Measurements from ENCODE around the gene MLF2.

Gene MLF2

DNA sequence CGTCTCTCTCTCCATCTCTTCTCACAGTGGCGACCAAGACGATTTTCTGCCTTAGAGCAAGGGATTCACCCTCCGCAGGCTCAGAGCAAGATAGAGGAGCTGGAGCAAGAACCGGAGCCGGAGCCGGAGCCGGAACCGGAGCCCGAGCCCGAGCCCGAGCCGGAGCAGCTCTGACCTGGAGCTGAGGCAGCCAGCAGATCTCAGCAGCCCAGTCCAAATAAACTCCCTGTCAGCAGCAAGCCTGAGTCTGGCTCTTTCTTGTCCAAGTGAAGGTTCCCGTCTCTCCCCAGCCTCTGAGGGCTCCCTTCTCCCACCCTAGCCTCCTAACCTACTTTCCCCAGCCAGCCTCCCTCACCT, 25.3 kb upstream of the MLF2 start:
- DNase-seq, result no peak

DNA sequence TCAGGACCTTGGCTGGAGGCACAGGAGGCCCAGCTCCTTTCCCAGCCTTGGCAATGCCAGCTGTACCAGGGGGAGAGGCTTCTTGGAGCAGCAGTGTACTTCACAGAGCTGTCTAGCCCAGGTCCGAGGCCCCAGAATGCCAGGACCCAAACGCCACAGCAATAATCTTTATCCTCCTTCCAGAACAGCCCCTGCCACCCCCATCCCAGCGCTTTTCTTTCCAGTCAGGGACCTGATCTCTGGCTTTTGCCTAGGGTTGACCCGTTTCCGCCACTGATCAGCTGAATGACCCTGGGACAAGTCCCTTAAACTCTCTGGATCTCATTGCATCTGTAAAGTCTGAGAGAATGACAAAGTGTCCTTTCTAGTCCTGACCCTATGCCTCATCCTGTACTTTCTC, 24.4 kb upstream of the MLF2 start:
- no peak for DNase-seq

DNA sequence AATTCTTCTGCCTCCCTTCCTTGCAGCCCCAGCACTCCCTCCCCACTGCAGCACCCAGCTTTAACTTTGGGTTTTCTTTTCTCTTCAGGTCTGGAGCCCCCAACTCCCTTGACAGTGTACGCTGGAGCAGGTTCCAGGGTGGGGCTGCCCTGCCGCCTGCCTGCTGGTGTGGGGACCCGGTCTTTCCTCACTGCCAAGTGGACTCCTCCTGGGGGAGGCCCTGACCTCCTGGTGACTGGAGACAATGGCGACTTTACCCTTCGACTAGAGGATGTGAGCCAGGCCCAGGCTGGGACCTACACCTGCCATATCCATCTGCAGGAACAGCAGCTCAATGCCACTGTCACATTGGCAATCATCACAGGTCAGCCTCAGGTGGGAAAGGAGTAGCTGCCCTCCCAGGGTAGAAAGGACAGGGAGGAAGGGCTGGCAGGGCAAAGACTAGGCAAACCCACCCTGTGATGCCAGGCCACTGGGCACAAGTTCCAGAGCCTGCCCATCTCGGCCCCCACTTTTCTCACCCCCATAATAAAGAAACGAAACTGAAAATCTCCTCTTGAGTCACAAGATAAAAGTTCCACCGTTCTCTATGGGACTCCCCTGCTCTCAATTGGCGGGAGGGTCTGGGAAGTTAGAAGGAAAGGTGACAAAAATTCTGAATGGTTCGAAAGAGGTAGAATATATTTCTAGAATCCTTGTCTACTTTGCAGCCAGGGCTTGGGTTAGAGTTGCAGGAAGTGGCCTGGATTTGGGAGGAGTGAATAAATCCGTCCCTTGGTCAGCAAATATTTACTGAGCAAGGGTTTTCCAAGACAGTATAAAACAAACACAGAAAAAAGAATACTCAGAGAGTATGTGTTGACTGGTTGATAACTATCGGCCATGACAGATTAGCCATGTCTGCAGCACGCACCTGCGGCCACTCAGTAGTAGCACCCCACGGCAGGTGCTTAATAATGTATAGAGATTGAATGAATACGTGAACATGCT, 22.5 kb upstream of the MLF2 start:
- no peak for DNase-seq

DNA sequence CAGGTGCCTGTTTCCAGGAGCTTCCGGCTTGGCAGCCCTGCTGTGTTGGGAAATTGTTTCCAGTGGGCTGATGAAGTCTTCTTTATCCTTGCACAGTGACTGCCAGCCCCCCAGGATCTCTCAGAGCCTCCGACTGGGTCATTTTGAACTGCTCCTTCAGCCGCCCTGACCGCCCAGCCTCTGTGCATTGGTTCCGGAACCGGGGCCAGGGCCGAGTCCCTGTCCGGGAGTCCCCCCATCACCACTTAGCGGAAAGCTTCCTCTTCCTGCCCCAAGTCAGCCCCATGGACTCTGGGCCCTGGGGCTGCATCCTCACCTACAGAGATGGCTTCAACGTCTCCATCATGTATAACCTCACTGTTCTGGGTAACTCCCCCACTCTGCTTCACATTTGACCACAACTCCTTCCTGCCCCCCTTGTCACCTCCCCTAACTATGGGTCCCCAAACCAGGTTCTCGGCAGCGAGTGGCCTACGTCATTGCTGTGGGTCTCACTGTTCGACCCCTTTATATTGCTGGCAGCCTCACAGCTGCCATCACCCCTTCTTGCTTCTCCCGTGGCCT, 21.6 kb upstream of the MLF2 start:
- DNase-seq, result no peak

DNA sequence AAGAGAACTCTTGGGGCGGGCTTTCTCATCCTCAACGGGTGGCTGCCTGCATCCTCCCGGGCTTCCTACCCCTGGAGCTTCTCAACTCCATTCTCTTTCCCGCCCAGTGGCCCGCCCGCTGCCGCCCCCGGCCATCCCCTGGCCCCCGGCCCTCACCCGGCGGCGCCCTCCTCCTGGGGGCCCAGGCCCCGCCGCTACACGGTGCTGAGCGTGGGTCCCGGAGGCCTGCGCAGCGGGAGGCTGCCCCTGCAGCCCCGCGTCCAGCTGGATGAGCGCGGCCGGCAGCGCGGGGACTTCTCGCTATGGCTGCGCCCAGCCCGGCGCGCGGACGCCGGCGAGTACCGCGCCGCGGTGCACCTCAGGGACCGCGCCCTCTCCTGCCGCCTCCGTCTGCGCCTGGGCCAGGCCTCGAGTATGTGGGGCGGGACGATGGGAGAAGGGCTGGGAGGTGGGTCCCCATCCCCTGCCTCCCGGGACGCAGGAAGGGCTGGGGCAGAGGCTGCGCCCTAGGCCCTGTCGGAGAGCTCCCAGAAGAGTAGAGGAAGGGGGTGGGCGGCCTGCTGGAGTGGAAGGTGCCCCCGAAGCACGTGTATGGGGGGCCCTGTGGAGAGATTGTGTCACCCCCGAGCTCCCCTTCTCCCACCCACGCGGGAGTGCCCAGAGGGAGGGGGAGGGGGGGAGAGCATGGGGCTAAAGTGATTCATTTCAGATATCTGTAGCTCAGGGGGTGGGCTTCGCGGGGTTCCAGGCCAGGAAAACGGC, 20.8 kb upstream of the MLF2 start:
- DNase-seq, result no peak

DNA sequence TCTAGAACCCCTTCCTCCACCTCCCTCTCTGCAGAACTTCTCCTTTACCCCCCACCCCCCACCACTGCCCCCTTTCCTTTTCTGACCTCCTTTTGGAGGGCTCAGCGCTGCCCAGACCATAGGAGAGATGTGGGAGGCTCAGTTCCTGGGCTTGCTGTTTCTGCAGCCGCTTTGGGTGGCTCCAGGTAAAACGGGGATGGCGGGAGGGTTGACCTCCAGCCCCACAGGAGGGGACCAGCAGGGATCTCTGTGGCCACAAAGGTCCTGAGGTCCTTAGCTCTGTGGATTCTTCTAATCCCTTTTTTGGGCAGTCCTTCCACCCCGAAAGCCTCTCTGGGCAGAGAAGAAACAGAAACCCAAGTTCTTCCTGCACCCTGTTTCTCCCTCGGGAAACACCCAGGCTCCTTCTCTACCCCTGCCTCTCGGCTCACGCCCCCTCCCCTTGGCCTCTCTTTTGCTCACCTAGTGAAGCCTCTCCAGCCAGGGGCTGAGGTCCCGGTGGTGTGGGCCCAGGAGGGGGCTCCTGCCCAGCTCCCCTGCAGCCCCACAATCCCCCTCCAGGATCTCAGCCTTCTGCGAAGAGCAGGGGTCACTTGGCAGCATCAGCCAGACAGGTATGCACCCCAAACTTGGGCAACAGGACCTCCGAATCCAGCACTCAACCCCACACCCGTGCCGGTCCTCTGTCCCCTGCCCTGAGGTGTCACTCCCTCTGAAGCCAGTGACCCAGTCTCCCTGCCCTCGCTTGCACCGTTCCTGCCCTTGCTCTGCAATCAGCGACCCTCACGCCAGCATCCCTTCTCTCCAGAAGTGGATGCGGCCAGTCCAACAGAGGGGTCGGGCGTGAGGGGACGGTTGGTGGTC, 20.0 kb upstream of the MLF2 start:
- DNase-seq, result no peak

DNA sequence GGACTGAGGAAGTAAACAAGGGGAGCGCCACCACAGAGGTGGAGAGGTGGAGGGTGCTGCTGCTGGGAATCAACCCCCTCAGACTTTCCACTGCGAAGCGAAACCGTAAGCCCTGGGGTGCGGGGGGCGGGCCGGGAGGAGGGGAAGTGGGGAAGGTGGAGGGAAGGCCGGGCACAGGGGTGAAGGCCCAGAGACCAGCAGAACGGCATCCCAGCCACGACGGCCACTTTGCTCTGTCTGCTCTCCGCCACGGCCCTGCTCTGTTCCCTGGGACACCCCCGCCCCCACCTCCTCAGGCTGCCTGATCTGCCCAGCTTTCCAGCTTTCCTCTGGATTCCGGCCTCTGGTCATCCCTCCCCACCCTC, 19.4 kb upstream of the MLF2 start, which contains the start of gene LAG3:
Gene LAG3 (plus strand): TSS at position 190 of the 365 bp plus-strand sequence. CDS start 333 bp downstream, outside the sequence.
- DNase-seq, result no peak

DNA sequence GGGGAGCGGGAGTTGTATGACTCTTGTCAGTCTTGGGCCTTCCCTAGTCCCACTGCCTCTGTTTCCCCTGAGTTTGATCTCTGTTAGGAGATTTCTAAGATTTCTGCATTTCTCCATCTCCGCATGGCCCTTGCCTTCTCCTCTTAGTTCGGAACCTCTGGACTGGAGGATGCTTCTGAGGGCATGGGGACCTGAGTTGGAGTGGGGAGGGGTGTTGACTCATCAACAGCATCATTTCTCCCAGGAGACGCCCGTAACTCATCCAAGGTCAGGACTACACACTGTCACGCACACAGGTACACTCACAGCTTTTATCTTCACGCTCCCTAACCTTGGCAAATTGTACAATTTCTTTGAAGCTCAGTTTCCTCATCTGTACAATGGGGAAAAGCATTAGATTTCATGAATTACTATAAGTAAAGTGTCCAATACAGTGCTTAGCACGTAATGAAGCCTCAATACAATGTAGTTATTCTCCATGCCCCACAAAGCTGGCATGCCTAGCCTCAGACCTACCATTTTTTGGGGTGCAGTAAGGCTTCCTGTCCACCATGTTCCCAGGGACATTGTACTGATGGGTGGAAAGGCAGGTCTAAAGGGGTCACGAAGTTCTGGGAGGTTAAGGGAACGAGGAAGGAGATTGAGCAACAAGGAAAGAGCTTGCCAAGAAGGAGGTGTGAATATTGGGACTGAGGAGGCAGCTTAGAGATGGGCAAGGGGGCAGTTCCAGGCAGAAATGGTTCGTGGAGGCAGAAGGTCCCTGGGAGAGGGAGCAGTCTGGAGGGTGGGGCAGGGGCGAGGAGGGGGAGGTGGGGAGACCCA, 18.8 kb upstream of the MLF2 start:
- DNase-seq, result no peak

DNA sequence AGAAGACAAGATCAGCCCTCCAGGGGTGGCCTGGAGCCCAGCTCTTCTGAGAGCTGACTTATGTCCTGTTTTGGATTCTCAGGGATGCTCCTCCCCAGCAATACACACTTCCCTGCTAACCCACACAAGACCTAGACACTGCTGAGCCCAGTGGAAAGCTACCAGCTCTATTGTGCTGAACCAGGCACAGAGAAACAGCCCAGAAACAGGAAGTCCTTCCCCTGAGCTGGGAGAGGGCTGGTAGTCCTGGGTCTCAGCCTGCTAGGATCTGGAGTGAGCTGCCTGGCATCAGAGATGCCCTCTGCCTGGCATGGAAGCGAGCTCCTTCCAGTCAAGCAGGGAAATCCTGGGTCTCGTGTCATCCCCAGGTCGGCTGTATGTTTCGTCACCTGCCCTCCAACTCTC, 18.2 kb upstream of the MLF2 start:
- DNase-seq, result no peak

DNA sequence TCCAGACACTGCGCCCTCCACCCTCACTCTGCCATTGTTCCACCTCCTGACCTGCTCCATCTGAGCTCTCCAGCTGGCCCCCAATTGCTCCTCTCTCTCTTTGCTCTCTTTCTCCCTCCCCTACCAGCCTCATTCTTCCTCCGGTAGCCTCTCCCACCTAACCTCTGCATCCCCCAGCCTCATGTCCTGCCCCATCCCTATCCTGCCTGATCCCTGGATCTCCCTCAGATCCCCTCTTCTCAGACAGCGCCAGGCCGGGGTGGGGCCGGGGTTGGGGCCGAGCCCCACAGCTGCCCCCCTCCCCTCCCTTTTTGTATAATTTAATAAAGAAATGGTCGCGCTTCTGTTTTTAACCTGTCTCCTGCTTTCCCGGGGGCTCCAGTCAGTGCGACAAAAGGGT, 17.7 kb upstream of the MLF2 start:
- DNase-seq, result no peak

DNA sequence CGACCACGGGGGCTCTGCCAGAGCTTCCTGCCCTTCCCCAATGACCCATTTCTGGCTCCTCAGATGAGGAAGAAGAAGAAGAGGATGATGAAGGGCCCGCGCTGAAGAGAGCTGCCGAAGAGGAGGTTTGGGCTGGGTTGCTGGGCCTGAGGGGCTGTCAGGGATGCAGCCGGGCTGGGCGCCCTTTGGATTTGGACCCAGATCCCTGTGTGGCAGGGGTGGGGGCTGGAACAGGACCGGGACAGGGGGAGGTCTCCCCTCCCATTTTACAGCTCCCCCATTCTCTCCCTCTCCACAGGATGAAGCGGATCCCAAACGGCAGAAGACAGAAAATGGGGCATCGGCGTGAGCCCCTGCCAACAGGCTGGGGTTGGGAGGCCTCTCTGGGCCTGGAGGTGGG, 17.2 kb upstream of the MLF2 start:
- DNase-seq, result no peak

DNA sequence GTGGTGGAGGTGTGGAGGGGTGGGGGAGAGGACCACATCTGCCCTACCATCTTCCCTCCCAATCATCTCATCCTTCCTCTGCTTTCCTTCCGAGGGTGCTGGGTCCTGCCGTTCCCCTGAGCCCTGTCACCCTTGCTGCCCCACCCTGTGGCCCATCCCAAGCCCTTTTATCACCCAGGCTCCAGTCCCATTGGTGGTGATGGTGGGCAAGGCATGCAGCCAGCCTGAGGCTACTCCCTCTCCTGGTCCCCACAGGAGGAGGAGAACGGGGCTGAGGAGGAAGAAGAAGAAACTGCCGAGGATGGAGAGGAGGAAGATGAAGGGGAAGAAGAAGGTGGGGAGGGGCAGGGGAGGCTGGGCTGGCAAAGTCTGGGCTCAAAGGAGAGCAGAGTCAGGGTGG, 16.7 kb upstream of the MLF2 start:
- no peak for DNase-seq

DNA sequence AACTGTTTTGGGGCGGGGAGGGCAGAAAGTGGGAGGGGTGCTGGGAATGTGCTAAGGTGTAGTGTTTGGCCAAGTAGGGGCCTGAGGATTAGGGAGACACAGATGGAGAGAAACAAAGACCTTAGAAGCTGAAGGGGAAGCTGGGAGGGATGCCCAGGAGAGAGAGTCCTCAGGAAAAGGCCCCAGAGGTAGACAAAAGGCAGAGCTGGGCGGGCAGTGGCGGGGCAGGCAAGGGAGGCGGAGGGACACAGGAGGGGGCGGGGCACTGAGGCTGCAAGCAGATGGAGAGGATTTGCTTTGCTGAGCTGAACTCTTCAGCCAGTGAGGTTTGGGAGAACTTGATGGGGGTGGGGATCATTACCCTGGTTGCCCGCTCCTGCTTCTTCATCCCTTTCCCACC, 16.0 kb upstream of the MLF2 start:
- DNase-seq, result peak; percentile 71

DNA sequence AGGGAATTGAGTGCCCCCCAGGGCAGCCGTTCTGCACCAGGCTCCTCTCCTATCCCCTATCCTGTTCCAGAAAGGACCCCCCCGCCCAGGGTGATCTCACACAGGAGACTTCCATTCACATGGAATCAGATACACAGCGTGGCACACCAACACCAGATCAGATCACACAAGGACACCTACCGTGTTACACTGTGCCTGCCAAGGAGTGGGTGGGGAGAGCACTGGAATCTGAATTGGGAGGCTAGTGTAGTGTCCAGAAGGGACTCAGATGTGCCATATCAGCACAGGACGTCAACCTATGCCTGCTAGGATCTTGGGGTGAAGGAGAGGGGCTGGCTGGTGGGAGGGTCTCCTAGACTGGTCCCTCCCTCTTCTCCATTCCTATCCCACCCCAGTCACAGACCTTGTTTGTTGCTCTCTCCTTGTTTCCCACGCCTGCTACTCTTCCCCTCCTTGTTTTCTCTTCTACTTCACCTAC, 15.5 kb upstream of the MLF2 start:
- DNase-seq, result peak; percentile 55

DNA sequence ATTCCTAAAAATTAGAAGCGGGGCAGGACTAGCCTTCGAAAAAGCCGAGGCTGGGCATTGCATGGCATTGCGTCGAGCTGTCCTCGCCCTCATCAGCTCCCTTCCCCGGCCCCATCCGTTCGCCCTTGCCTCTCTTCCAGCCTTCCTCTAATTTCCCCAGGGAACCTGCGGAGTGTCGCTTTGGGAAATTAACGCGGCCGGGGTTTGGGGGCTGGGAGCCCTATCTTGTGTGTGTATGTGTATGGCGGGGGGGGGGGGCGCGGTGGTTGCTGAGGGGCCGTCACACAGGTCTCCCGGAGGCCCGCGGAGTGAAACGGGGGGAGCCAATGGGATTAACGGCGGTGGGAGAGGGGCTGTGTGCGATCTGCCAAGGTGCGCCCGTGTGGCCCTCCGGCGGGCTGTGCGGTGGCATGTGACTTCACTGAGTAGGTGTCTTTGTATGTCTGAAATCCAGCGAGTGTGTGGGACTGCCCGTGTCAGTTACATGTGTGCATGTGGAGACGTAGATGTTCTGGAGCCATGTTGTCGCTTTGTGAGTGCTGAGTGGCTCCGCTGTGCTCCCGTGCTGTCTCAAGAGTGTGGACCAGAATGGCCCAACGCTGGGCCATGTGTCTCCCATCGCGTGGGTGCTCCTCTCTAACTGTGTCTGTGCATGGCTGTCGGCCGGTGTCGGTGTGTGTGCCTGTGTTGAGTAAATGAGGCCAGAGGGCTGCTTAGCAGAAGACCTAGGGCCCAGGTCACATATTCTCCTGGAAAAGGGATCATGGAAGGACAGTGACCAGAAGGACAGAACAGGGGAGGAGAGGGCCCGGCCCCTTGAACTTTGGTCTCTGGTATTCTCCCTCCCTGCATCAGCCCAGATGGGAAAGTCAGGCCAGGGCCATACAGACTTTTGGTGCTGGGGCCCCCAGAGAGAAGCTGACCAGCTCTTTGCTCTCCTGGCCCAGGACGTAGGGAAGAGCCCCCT, 14.7 kb upstream of the MLF2 start:
- DNase-seq, result peak; percentile 65

DNA sequence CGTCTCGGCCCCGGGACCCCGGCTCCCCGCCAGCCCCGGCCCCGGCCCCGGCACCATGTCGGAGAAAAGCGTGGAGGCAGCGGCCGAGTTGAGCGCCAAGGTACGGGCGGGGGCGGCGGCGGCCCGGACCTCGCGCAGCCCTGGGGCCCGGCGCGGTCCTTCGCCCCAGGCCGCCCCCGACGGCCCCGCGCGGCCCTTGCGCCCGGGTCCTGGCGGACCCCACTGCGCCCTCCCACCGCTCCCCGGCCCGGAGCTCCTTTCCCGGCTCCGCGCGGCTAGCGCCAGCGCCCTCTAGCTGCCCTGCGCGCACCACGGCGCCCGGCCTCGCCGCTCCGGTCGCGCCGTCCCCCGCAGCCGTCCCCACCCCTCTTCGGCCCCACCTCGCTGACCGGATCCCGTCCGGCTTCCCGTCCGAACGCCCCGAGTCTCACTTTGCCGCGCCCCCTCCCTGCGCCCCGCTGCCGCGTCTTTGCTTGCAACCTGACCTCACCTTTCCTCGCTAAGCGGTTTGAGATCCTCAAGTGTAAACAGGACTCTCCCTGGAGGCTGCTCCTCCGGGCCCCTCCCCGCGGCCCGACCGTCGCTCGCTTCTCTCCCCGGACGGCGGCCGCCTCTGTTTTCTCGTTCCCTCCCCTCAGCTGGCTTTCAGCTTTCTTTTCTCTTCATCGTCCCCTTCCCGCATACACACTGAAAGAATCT, 13.9 kb upstream of the MLF2 start:
- peak; percentile 83 for DNase-seq

DNA sequence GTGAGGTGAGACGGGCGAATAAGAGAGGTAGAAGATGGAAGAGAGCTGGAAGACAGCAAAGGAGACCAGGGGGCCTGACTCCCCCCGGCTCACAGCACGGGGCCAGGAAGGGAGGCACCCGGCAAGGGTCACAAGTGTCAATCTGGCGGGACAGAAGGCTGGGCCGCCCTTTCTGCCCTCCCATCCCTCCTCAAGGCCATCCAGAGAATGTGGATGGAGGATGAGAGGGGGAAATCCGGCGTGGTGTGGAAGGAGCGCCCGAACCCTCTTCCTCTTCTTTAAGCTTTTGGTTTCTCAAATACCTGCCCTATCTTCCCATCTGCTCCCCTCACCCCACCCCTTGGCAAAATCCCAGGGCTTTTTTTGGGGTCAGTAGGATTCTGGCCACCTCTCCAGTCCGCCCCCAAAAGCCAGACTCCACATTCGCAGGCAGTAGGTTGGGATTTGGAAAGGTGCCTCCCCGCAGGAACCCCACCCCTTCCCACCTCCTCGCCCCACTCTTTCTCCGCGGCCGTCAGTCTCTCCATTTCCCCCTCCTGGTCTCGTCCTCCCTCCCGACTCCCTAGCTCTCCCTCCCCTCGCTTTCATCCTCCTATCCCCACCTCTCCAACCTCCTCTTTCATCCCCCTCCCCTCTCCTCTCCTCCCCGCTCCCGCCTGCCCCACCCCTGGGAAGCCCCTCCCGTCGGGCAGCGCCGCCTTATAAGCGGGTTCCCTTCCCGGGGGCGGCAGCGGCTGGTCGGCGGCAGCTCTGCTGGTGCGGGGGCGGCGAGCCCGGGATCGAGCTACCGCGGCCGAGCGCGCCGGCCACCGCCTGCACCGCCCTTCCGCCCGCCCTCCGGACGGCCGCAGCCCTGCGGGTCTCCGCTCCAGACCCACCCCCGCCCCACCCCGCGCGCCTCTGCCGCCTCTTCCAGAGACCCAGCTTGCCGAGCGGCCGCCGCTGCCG, 13.0 kb upstream of the MLF2 start, which contains the start of gene PTMS:
Gene PTMS (plus strand): TSS at position 730 of the 948 bp plus-strand sequence. CDS start 343 bp downstream, outside the sequence.
- peak; percentile 99 for DNase-seq

DNA sequence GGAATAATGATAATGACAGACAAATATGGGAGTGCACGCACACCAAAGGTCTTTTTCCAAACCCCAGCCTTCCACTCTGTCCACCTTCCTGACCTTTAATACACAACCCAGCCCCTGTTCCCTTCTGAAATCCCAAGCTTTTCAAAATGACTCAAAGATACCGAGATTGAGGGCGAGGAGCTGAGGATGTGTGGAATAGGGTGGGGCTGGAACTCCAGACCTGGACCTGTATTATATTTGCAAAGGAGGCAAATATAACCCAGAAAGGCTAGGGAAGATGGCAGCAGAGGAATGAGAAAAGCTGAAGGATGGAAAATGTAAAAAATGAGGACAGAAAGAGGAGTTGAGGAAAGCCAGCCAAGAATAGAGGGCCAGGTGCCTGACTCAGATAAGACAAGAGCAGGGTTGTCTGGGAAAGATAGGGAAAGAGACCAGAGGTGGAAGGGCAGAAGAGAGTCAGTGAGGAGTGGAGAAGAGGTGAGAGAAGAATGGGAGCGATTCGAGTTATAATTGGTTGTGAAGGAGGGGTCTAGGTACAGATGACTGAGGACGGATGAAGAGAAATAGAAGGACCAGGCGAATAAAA, 12.2 kb upstream of the MLF2 start:
- peak; percentile 87 for DNase-seq

Data from NCI-H69 (cell line).